Measurements from ENCODE around the gene LRCH1. TPM values are rescaled to one million over a fixed set of nuclear protein-coding genes. Genes with fewer than 3 reads are reported as not detected.
A peak's percentile ranks its signal among the peaks of the same experiment; 100 is the strongest.

Gene LRCH1
- total RNA-seq, 1 experiment from 2014 or later = 4.6 TPM

DNA sequence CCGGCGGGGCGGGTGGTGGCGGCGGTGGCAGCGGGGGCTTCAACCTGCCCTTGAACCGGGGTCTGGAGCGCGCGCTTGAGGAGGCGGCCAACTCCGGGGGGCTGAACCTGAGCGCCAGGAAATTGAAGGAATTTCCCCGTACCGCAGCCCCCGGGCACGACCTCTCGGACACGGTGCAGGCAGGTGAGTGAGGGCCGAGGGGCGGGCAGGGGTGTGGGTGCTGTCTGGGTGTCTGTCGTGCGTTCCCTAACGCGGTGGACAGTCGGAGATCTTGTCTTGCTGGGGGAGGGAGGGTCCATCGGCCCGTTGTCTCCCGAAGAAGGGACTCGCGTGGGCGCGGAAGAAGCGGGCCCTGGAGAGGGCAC lies 533 bp downstream of the LRCH1 start:
- H3K4me3 ChIP-seq = peak overlapping the region; percentile 88
- DNase-seq = peak; percentile 24
- no peaks in the 10 kb centered on the region for H3K36me3 ChIP-seq
- H3K27me3 ChIP-seq = no peaks in the 10 kb centered on the region; the same call in 1 of the 2 replicates
- no peaks in the 10 kb centered on the region for H3K9me3 ChIP-seq

DNA sequence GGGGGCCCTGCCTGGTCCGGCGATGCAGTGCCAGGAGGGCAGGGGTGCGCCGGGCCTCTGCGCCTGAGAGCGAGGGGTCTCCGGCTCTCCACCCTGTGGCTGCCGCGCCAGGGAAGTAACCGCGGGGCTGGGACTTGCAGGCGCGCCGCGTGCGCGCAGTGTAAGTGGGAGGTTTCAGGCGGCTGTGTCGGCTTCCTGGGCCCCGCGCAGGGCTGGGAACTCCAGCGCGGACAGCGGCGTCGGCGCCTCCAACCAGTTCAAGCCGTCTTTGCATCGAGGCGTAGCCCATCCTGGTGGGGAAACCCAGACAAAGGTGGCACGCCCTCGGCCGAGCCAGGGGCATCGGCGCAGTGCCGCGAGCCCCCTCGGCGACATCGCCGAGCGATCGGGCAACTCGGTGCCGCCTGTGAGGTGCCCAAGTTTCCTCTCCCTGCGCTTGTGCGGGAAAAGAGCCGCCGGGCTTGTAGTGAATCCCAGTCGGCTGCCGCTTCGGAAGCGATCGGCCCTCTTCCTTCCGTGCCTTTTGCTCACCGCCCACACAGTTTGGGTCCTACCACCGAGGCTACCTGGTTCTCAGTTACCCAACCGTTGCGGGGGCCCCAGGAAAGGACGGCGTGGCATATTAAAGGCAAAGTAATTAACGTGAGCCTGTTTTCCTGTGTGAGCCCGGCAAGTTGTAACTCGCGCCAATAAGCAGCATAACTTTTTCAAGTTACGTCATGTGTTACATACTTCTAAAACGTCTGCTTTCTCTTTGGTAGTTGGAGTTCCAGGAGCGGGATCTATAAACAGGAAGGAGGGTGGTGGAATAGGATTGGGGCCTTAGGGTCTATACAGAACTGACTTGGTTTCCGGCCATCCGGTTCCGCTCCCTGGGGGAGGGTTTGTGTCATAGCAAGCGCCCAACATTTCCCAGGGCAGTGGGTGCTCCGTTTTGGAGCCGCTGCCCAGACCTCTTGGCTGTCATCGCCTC lies 1.2 kb downstream of the LRCH1 start:
- Histone ChIP-seq H3K27me3 (no peaks in the 10 kb centered on the region), H3K9me3 (no peaks in the 10 kb centered on the region), H3K4me3 (peak overlapping the region; percentile 88), H3K36me3 (no peaks in the 10 kb centered on the region)
- peak; percentile 87 for DNase-seq

DNA sequence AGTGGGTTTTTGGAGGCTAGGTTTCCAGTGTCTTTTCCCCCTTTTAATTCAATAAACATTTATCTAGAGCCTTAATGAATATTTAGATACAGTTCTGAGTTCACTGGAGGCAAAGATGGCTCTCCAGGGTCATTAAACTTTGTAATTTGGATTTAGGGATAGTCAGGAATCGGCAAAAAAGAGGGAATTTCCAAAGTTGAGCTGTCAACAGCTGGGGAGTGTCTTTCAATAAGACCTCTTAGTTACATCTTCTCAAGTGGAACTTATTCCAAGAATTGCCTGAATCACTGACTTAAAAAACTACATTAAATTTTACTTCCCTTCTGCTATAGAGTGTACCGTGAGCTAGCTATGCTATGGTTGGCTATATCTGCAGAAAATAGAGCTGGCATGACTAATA lies 2.0 kb downstream of the LRCH1 start:
- Histone ChIP-seq H3K9me3 (no peaks in the 10 kb centered on the region), H3K27me3 (no peaks in the 10 kb centered on the region), H3K4me3 (peak overlapping the region; percentile 88), H3K36me3 (no peaks in the 10 kb centered on the region)
- no peak for DNase-seq

DNA sequence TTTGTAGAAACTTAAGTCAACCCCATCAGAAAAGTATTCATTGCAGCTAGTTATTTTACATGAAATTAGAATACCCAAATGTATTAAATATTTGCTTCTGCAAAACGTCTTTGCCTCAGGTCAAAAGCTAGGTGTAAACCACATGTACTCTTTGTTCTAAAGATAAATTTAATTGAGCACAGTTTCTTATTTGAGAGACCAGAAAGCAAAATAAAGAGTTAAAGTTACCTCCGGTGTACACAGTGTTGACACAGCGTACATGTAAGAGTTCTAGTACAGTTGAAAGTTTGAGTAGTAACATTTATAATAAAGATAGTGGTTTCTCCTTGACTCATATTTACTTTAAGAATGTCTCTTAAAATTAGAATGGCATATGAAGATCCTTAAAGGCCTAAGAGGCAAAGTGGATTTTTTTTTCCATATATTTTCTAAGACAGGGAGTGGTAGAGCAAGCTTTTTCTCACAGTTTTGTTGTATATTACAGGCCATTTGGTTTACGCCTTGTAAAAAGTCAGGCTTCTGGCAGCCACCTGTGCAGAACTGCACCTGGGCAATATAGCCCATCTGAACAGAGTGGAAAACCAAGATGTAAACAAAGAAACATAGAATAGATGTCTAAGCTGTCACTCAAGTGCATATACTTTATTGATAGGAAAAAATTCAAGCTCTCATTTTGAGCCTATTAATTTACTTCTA lies 2.9 kb downstream of the LRCH1 start:
- Histone ChIP-seq H3K36me3 (no peaks in the 10 kb centered on the region), H3K4me3 (no peak overlapping the region), H3K27me3 (no peaks in the 10 kb centered on the region), H3K9me3 (no peaks in the 10 kb centered on the region)
- no peak for DNase-seq

DNA sequence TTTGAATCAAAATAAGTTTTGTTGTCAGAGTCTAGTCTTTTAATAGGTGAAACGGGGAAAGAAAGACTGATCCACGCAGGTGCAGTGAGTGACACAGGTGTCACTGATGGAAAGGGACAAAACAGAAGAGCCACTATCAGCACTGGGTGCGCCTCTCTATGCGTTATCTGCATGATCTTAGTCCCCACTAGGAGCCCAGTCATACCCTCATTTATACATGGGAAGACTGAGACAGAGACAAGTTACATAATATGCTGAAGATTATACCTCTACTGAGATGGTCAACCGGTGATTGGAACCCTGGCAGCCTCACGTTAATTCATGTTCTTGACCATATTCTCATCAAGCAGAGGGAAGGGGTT lies 3.4 kb downstream of the LRCH1 start:
- H3K36me3 ChIP-seq = no peaks in the 10 kb centered on the region
- H3K9me3 ChIP-seq = no peaks in the 10 kb centered on the region
- no peak for DNase-seq
- no peak overlapping the region for H3K4me3 ChIP-seq
- no peaks in the 10 kb centered on the region for H3K27me3 ChIP-seq

DNA sequence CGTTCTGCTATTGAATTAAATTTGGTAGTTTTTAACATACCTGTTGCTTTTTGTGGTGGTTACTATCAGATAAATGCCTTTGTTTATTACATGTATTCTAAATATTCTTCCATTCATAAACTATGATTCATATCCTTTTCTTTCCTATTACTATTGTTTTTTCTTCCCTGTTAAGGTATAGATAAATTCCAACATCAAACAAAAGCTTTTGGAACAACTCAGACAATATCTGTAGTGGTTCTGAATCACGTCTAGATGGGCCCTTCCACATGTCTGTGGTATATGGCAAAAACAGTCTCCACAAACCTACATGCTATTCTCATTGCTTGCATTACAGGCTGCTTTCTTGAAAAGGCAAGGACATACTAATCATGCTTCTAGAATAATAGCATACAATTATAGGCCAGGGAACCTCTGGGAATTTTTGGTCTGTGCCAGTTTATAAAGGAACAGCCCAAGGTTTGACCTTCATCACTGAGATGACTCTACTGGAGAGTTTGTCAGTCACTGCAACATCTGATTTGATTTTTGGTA lies 6.4 kb downstream of the LRCH1 start:
- Histone ChIP-seq H3K36me3 (no peaks in the 10 kb centered on the region), H3K4me3 (no peak overlapping the region), H3K27me3 (no peaks in the 10 kb centered on the region), H3K9me3 (no peaks in the 10 kb centered on the region)
- DNase-seq = no peak

DNA sequence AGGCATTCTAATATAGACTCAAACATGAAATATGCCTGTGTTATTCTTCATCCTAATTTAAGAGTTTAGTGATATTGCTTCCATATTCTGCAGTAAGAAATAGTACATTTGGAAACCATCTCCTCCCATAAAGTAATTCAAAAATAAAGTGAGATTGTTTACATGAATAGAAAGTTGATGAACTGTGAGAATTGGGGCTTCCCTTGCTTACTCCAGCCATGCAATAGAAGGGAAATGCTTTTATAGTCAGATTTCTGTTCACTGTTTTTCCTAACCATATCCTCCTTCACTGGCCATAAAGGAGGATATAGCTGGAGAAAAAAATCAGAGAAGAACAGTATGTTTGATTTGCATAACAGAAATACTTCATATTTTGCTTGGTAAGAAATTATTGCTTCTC lies 7.8 kb downstream of the LRCH1 start:
- H3K27me3 ChIP-seq = no peaks in the 10 kb centered on the region
- no peak overlapping the region for H3K4me3 ChIP-seq
- H3K9me3 ChIP-seq = no peaks in the 10 kb centered on the region
- H3K36me3 ChIP-seq = no peaks in the 10 kb centered on the region
- DNase-seq = no peak

DNA sequence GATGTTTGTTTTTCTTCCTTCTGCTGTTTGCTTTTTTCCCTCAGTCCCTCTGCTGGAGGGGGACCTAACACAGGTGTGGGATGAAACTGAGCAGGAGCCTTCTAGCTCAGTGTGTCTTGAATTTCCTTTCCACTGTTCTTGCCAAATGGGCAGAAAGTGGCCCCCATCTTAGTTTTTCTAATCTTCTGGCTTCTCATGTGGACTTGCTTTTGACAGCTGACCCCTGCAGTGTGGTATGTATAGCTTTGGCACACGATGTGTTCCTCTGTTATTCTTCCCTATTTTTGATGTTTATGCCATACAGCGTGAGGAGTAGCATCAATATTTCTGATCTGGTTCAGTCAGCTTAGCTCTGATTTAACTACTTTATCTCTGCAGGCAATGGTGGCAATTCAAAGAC lies 8.3 kb downstream of the LRCH1 start:
- Histone ChIP-seq H3K4me3 (no peak overlapping the region), H3K9me3 (no peaks in the 10 kb centered on the region), H3K27me3 (no peaks in the 10 kb centered on the region), H3K36me3 (no peaks in the 10 kb centered on the region)
- no peak for DNase-seq

DNA sequence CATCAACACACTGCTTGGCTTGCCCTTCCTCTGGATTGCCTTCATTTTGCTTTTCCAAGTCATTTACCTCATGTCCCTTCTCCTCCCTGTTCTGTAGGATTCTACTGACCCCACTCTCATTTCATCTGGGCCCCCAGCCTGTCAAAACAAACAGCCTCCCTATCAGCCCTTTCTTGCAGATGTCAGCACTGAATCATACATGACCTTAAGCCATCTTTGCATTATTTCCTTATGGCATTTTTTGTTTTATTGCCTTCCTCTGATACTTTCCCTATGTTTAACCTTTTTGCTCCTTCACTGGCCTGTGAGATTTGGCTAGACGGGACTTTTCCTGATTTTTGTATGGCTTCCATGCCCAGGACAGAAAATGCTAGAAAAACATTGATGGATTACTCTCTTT lies 8.7 kb downstream of the LRCH1 start:
- Histone ChIP-seq H3K36me3 (no peaks in the 10 kb centered on the region), H3K4me3 (no peak overlapping the region), H3K27me3 (no peaks in the 10 kb centered on the region), H3K9me3 (no peaks in the 10 kb centered on the region)
- peak; percentile 63 for DNase-seq

DNA sequence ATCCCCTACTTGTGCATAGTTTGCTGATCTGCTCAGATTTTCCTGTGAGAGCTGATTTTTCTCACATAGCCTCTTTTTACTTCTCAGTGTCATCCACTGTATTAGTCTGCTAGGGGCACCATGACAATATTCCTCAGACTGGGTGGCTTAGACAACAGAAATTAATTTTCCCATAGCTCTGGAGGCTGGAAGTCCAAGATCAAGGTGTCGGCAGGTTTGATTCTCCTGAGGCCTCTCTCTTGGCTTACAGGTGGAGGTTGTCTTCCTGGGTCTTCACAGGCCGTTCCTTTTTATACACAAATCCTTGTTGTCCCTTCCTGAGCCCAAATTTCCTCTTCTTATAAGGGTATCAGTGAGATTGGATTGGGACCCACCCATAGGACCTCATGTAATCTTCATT lies 9.2 kb downstream of the LRCH1 start:
- no peak for DNase-seq

DNA sequence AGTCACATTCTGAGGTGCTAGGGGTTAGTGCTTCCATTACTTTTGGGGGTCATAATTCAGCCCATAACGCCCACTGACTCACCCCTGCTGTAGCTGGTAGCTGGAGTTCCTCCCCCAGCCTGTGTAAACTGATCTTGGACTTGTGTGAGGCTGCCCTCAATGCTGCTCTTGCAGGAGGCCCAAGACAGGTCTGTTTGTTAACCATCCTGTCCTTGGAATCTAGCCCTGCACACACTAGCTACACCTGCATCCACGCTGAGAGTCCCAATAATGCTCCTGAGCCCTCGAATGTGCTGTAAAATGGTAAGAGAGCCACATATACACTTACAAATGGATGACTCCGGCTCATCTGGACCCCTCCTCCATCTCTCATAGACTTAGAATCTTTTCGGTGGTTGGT lies 9.6 kb downstream of the LRCH1 start:
- H3K27me3 ChIP-seq = no peaks in the 10 kb centered on the region
- no peaks in the 10 kb centered on the region for H3K36me3 ChIP-seq

More for the DNA sequence above, 9.2 kb downstream of the LRCH1 start:
- no peaks in the 10 kb centered on the region for H3K9me3 ChIP-seq
- no peaks in the 10 kb centered on the region for H3K27me3 ChIP-seq
- H3K36me3 ChIP-seq = no peaks in the 10 kb centered on the region
- no peak overlapping the region for H3K4me3 ChIP-seq

DNA sequence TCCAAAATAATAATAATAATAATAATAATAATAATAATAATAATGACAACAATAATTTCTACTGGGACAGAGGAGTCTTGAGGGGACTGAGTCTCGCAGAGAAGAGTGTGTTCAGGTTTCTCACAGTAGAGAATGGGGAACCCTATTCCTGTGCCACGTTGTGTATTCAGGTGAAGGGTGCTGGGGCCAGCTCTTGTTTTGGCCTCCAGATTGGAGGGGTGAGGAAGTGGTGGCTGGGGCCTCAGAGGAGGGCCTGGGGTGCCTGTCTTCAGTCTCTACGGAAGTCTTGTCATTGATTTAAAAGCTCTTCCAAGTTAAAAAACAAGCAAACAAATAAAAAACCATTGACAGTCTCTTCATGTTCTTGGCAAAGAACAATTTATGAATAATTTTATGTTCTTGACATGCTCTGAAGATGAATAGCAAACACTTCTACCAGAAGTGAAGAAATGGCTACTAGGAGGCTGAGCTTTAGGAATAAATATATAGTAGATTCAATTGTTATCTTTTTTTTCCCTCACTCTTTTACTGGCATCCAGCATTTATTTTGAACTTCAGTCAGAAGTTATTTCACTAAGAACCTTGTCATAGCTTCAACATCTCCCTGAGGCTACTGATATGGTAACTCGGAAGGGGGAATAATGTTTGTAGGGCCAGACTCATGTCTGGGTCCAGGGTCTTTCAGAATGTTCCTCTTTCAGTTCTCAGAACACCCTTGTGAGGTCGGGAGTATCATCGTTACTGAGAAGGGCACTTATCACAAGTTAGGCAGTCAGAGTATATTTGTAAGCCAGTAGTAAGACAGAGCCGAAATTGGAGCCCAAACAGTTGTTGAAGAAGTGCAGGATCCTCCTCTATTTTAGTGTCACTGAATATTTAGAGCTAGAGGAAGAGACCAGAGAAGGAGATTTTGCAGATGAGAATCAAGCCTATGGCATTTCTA lies 13.1 kb downstream of the LRCH1 start:
- Histone ChIP-seq H3K27me3 (no peaks in the 10 kb centered on the region), H3K36me3 (no peaks in the 10 kb centered on the region), H3K4me3 (no peak overlapping the region), H3K9me3 (no peaks in the 10 kb centered on the region)
- DNase-seq = no peak

More for the DNA sequence above, 9.6 kb downstream of the LRCH1 start:
- DNase-seq = no peak
- H3K9me3 ChIP-seq = no peaks in the 10 kb centered on the region
- H3K4me3 ChIP-seq = no peak overlapping the region

DNA sequence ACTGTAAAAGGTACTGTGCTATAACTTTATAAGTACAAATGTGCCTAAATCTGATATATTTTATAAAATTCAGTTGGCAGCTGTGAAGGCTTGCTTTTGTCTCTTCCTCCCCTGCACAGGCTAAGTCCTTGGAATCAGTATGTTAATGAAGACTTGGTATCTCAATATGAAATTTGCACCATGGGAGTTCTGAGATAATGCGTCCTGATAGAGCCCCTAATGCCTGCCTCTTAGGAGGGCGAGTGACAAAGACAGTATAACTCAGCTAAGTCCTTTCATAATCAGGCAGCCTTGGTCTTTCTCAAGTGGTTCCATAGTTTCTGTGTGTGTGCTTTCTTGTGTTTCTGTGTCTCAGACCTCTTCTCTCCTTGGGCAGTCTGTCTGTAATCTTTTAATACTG lies 14.7 kb downstream of the LRCH1 start:
- DNase-seq = no peak
- Histone ChIP-seq H3K4me3 (no peak overlapping the region), H3K9me3 (no peaks in the 10 kb centered on the region), H3K27me3 (no peaks in the 10 kb centered on the region), H3K36me3 (no peaks in the 10 kb centered on the region)

DNA sequence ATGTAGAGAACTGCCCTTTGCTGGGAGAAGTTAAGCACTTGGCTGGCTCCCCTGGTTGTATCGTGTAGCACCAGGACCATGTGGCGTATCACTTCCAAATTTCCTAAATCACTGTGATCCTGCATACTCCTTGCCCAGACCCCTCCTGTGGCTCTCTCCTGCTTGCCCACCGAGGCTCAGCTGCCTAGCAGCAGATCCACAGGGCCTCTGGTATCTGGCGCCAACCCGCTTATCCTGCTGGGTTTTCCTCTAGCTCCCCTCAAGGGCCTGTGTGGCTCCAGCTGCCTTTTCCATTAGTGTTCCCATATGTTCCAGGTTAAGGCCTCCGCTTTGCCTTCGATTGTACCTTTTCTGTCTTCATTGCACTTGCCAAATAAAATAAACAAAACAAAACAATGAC lies 16.5 kb downstream of the LRCH1 start:
- no peak overlapping the region for H3K4me3 ChIP-seq
- no peaks in the 10 kb centered on the region for H3K9me3 ChIP-seq
- H3K27me3 ChIP-seq = no peaks in the 10 kb centered on the region
- DNase-seq = no peak
- no peaks in the 10 kb centered on the region for H3K36me3 ChIP-seq

DNA sequence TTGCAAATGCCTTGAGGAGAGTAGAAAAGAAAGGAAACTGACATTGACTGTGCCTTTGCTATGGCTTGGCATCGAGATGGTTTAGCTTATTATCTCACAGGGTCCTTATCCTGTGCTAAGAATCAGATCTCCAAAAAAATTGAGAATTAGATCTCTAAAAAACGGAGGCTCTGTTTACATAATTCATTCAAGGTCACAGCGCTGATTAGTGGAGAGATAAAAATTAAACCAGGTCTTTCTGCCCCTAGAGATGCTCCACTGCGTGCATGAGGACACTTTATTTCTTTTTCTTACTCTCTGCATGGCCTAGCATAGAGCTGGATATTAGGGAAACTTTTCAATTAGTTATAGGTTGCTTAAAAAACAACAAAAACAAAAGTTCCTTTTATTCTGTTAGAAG lies 17.3 kb downstream of the LRCH1 start:
- no peaks in the 10 kb centered on the region for H3K36me3 ChIP-seq
- no peaks in the 10 kb centered on the region for H3K27me3 ChIP-seq
- DNase-seq = no peak
- H3K4me3 ChIP-seq = no peak overlapping the region
- H3K9me3 ChIP-seq = no peaks in the 10 kb centered on the region

DNA sequence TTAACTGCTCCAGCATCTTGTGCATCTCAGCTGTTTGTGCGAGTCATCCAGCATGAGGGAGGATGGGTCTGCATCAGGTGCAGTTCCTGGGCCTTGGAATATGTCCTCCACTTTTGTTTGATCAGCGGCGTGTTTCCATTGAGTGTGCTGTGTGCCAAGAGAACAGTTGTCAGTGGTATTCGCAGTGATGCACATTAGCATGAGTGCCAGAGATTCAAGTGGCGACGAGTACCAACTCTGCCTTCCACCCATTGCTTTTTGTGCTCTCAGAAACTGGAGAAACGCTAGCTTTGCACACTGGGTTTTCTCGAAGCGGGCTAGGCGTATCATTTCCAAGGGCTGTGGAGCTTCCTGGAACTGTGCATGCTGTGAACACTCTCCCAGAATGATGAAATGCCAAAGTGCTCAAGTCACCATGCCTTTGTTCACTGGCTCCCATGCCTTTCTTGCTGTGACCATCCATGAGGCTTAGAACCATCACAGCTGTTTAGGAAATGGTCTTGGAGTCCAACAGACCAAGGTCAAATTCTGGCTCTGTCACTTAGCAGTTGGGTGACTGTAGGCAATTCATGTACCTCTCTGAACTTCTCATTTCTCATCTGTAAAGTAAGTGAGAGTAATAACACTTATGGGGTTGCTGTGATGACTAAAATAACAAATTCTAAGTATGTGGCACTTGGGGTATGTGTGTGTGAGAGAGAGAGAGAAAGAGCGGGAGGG lies 18.4 kb downstream of the LRCH1 start:
- Histone ChIP-seq H3K27me3 (no peaks in the 10 kb centered on the region), H3K9me3 (no peaks in the 10 kb centered on the region), H3K36me3 (no peaks in the 10 kb centered on the region), H3K4me3 (no peak overlapping the region)
- no peak for DNase-seq
